Measurements from ENCODE around the gene EMC10. TPM values are rescaled to one million over a fixed set of nuclear protein-coding genes. Genes with fewer than 3 reads are reported as not detected.

EMC10 gene
- total RNA-seq, 1 donor from 2014 or later = 97.7 TPM

DNA sequence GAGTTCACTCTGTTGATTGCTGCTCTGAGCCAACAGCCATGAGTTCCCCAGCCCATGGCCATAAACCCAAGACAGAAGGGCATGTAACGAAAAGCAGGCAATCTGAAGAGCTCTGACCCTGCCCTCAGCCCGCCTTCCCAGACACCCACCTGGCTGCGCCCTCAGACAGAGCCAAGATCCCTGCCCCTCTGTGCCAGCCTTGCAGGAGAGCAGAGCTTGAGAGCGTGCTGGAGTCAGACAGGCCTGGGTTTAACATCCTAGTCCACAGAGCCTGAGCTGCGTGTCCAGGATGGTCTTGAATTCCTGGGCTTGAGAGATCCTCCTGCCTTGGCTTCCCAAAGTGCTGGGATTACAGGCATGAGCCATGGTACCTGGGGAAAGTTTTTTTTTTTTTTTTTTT, 19.0 kb upstream of the EMC10 start:
- intact Hi-C loops (cut with micrococcal nuclease) = no loop called here
- Histone ChIP-seq H3K4me1 (no peaks in the 10 kb centered on the region), H3K4me3 (no peak overlapping the region), H3K36me3 (no peaks in the 10 kb centered on the region), H3K27ac (replicated peaks) (no peak overlapping the region), H3K9me3 (replicated peaks) (no peaks in the 10 kb centered on the region), H3K27me3 (ENCODE audit: low read depth) (peaks cover 69% of the 10 kb centered on the region)
- no peak for DNase-seq
- TF ChIP-seq, protein P1, sequence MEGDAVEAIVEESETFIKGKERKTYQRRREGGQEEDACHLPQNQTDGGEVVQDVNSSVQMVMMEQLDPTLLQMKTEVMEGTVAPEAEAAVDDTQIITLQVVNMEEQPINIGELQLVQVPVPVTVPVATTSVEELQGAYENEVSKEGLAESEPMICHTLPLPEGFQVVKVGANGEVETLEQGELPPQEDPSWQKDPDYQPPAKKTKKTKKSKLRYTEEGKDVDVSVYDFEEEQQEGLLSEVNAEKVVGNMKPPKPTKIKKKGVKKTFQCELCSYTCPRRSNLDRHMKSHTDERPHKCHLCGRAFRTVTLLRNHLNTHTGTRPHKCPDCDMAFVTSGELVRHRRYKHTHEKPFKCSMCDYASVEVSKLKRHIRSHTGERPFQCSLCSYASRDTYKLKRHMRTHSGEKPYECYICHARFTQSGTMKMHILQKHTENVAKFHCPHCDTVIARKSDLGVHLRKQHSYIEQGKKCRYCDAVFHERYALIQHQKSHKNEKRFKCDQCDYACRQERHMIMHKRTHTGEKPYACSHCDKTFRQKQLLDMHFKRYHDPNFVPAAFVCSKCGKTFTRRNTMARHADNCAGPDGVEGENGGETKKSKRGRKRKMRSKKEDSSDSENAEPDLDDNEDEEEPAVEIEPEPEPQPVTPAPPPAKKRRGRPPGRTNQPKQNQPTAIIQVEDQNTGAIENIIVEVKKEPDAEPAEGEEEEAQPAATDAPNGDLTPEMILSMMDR (IDR thresholded peaks at IDR 0.05; ENCODE audit: borderline replicate concordance) = no peak

DNA sequence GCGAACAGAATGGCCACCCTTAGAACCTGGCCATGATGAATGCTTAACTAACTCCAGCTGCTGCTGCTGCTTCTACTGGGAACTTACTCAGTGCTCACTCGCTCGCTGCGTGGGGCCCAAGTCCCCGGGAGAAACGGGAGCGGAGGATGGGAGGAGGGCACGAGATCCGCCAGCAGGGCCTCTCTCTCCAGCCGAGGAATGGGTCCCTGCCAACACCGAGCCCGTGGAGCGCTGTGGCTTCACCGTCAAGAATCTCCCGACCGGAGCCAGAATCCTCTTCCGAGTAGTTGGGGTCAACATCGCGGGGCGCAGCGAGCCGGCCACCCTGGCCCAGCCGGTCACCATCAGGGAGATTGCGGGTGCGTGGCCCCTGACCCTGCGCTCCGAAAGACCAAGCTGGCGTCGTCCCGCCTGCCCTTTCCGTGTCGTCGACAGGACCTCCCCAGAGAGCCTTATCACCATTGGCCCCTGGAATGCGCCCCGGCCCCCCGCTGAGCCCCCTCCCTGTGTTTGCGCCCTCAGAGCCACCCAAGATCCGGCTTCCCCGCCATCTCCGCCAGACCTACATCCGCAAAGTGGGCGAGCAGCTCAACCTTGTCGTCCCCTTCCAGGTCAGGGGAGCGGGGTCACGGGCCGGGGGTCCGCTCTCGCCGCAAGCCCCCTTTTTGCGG, 17.8 kb upstream of the EMC10 start:
- no peaks in the 10 kb centered on the region for H3K36me3 ChIP-seq

DNA sequence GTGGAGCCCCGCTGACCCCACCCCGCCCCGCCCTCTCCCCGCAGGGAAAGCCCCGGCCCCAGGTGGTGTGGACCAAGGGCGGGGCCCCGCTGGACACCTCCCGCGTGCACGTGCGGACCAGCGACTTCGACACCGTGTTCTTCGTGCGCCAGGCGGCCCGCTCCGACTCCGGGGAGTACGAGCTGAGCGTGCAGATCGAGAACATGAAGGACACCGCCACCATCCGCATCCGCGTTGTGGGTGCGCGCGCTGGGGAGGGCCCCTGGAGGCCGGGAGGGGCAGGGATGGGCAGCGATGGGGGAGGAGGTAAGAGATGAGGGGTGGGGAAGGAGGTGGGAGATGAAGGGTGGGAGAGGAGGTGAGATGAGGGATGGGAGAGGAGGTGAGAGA, 17.2 kb upstream of the EMC10 start:
- Histone ChIP-seq H3K27me3 (ENCODE audit: low read depth) (peaks cover 73% of the 10 kb centered on the region), H3K4me1 (no peaks in the 10 kb centered on the region), H3K27ac (replicated peaks) (no peak overlapping the region), H3K4me3 (no peak overlapping the region), H3K36me3 (no peaks in the 10 kb centered on the region), H3K9me3 (replicated peaks) (no peaks in the 10 kb centered on the region)
- TF ChIP-seq, protein P1 (IDR thresholded peaks at IDR 0.05; ENCODE audit: borderline replicate concordance) = no peak
- intact Hi-C loops (cut with micrococcal nuclease) = no loop called here
- DNase-seq = no peak

More for the DNA sequence above, 17.8 kb upstream of the EMC10 start:
- TF ChIP-seq, protein P1 (IDR thresholded peaks at IDR 0.05; ENCODE audit: borderline replicate concordance) = no peak
- intact Hi-C loops (cut with micrococcal nuclease) = no loop called here
- DNase-seq = no peak
- Histone ChIP-seq H3K4me3 (no peak overlapping the region), H3K4me1 (no peaks in the 10 kb centered on the region), H3K27me3 (ENCODE audit: low read depth) (peaks cover 76% of the 10 kb centered on the region), H3K9me3 (replicated peaks) (no peaks in the 10 kb centered on the region), H3K27ac (replicated peaks) (no peak overlapping the region)

DNA sequence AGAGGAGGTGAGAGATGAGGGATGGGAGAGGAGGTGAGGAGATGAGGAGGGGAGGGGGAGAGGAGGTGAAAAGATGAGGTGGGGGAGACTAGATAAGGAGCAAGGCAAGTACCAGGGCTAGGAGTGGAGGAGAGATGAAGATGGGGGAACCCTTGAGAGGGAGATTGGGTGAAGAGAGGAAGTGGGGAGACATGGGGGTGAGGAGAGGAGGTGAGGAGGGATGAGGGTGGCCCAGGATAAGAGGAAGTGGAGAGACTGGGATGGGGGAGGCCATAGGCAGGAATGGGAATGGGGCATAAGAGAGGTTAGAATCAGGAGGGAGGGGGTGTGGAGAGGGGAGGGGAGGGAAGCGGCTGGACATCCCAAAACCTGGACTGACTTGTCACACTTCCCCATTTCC, 16.7 kb upstream of the EMC10 start:
- Histone ChIP-seq H3K36me3 (no peaks in the 10 kb centered on the region), H3K27me3 (ENCODE audit: low read depth) (peaks cover 77% of the 10 kb centered on the region), H3K27ac (replicated peaks) (no peak overlapping the region), H3K9me3 (replicated peaks) (no peaks in the 10 kb centered on the region), H3K4me3 (no peak overlapping the region), H3K4me1 (no peaks in the 10 kb centered on the region)
- TF ChIP-seq, protein P1 (IDR thresholded peaks at IDR 0.05; ENCODE audit: borderline replicate concordance) = no peak
- DNase-seq = no peak
- intact Hi-C loops (cut with micrococcal nuclease) = loop anchor here (5.0 kb wide), 1 partner anchor 92 kb away; the partner anchor contains the start of gene NAPSA

DNA sequence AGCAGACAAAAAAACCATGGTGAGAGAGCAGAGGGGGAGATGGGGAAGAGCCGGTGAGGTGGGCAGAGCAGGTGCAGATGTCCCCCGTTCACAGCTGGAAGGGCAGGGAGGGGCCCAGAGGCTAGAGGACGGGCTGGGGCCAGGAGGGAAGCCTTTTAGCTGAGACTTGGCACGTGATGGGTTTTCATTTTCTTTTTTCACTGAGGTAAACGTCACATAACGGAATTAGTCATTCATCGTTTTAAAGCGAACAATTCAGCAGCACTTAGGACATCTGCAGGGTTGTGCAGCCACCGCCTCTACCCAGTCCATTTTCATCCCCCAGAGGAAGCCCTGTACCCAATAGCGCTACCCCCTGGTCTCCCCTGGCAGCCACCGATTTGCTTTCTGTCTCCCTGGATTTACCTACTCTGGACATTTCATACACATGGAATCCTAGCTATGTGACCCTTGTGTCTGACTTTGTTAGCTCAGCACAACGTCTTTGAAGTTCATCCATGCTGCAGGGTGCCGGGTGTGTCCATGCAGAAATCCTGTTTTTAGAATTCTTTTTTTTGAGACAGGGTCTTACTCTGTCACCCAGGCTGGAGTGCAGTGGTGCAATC, 16.0 kb upstream of the EMC10 start:
- DNase-seq = no peak
- H3K36me3 ChIP-seq = no peaks in the 10 kb centered on the region
- intact Hi-C loops (cut with micrococcal nuclease) = loop anchor here (5.0 kb wide), 1 partner anchor 93 kb away; the partner anchor contains the start of gene NAPSA
- H3K27me3 ChIP-seq (ENCODE audit: low read depth) = peaks cover 82% of the 10 kb centered on the region
- no peak overlapping the region for H3K27ac ChIP-seq (replicated peaks)
- H3K4me1 ChIP-seq = no peaks in the 10 kb centered on the region
- no peaks in the 10 kb centered on the region for H3K9me3 ChIP-seq (replicated peaks)
- TF ChIP-seq, protein P1 (IDR thresholded peaks at IDR 0.05; ENCODE audit: borderline replicate concordance) = no peak
- H3K4me3 ChIP-seq = no peak overlapping the region
